Activated CD8-positive, alpha-beta memory T cell treated with anti-CD3 and anti-CD28 coated beads for 36 hours (primary cell): ENCODE measurements around the gene ZNF165. TPM values are rescaled to one million over a fixed set of nuclear protein-coding genes. Genes with fewer than 3 reads are reported as not detected.
"Not testable (repeated sequence)": the region's sequence is repeated elsewhere in the genome, so short reads cannot be mapped to it uniquely, and the experiment has no call there.

Experiments used
- CTCF ChIA-PET: fragments of 350-600 bp; sonication (Branson Sonifier 250); formaldehyde crosslinking; loops from one replicate; lab custom pipeline; 2021; ENCODE audit warnings: antibody characterized with exemption; lab: Charles Lee
- POLR2A ChIA-PET: fragments of 350-600 bp; sonication (Branson Sonifier 250); formaldehyde crosslinking; loops from one replicate; lab custom pipeline; 2021; ENCODE audit warnings: antibody characterized with exemption; lab: Charles Lee
- total RNA-seq, 2 experiments: library from RNA; stranded (reverse); gene quantifications; one replicate each; pipeline ENCODE4 v1.2.3, GENCODE V29; 2021

Gene ZNF165
- 1 to 10 TPM; 1.7 to 2.2 TPM for total RNA-seq

DNA sequence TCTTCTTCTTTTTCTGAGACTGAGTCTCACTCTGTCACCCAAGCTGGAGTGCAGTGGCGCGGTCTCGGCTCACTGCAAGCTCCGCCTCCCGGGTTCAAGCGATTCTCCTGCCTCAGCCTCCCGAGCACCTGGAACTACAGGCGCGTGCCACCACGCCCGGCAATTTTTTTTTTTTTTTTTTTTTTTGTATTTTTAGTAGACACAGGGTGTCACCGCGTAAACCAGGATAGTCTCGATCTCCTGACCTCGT, at the start of gene ZNF165:
TSS of gene ZNF165 (plus strand) at position 188 of the 250 bp plus-strand sequence. CDS start 4,913 bp downstream, outside the sequence.
- ChIA-PET POLR2A (interaction anchor here (0.6 to 0.7 kb wide), 3 partner anchors 24 to 172 kb away, joined by 4 to 5 read pairs (median 4); partner anchors contain the start of gene ZKSCAN4), CTCF (interaction anchor here (0.7 kb wide), 1 partner anchor 1600 kb away, joined by 3 read pairs; no protein-coding TSS in a partner anchor)

- ChIA-PET CTCF (no interaction called here), POLR2A (no interaction called here)
These were observed 26.8 kb upstream of the ZNF165 start for GRCh38 chr6:28053584-28053983.

GRCh38 chr6:28060405-28060804, 20.0 kb upstream of the ZNF165 start:
- ChIA-PET CTCF (no interaction called here), POLR2A (no interaction called here)

- CTCF ChIA-PET = no interaction called here
- POLR2A ChIA-PET = no interaction called here
These were observed 16.1 kb upstream of the ZNF165 start for GRCh38 chr6:28064272-28064671.

DNA sequence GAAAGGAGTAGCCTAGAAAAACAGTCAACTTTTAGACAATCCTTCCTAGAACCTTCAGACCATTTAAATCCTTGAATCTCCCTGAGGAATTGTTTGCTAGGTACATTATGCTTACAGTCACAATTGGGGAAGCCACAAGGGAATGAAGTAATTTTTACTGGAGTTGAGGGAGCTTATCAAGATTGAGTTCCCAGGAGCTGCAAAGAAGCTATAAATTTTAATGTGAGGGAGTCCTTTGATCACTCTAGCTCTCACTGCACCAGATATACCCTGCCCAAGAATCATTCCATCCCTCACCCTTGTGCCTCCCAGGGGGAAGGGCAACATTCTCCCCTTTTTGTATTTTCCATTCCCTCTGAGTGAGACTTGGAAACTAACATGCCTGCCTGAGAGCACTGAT, 12.3 kb upstream of the ZNF165 start:
- ChIA-PET CTCF (no interaction called here), POLR2A (no interaction called here)

DNA sequence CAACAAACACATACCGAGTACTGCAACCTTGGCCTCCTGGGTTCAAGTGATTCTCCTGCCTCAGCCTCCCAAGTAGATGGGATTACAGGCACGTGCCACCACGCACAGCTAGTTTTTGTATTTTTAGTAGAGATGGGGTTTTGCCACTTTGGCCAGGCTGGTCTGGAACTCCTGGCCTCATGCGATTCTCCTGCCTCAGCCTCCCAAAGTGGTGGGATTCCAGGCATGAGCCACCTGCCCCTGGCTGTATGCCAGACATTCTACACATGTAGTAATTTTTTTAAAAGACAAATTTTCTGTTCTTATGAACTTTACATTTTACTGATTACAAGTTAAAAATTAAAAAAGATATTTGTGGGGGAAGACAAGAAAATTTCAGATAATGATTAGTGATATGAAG, 9.4 kb upstream of the ZNF165 start:
- POLR2A ChIA-PET, CTCF ChIA-PET: not testable (repeated sequence)

DNA sequence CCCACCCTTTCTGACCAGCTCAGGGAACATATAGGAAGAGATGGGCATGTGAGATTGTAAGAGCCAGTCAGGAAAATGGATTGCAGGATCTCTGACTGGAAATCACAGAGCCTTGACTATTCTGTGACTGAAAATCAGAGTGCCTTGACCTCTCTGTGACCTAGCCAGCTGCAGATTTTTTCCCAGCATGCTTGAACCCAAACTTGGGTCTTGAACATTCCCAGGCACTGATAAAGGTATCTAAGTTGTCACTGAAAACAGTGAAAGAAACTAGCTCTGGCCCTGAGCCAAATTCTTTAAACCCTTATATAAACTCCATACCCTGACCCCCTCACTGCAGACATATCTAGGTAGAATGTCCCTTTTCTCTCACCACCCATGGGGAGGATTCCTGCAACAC, 2.3 kb upstream of the ZNF165 start:
- ChIA-PET POLR2A (no interaction called here), CTCF (interaction anchor here (1.3 kb wide), 1 partner anchor 278 kb away, joined by 4 read pairs; no protein-coding TSS in a partner anchor)

GRCh38 chr6:28078836-28079235, 1.5 kb upstream of the ZNF165 start:
- POLR2A ChIA-PET = no interaction called here
- CTCF ChIA-PET = no interaction called here

DNA sequence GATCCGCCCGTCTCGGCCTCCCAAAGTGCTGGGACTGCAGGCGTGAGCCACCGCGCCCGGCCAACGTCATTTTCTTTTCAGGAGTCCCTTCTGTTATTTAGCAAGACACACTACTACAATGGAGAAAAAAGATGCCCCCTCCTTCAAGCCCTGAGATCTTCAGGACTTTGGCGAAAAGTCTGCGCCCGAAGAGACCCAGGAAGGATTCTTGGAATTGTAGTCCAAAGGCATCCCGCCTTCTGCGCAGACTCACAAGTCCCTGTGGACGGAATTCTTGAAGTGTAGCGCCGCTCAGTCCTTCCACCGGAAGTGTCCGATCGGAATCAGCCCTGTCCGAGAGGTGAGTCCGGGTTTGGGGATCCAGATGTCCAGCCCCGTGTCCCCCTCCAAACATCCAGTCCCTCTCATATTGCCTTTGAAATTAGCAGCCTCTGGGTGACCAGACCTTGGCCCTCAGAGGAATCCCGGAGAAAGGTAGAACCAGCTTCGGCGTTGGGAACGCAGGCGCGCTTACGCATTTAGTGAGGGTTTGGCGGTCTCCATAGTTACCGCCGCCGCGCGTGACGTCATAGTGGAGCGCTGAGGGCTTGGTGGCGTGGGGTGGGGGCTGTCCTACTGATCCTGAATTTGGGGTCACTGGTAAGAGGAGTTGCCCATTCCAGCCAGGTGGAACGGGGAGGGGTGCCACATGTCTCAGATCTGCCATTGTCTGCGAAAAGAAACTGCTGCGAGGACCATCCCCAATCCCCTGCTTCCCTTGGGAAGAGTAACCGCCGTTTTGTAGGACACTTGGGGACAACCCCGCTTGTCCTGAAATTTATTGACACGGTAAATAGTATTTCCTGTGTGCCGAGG, 490 bp downstream of the ZNF165 start:
- ChIA-PET CTCF (no interaction called here), POLR2A (interaction anchor here (0.7 kb wide), 1 partner anchor 23 kb away, joined by 4 read pairs; no protein-coding TSS in a partner anchor)

GRCh38 chr6:28081486-28081751, 1.1 kb downstream of the ZNF165 start:
- ChIA-PET CTCF (no interaction called here), POLR2A (interaction anchor here (0.7 kb wide), 1 partner anchor 1422 kb away, joined by 3 read pairs; no protein-coding TSS in a partner anchor)

- ChIA-PET POLR2A (no interaction called here), CTCF (no interaction called here)
These were observed 2.6 kb downstream of the ZNF165 start for GRCh38 chr6:28082939-28083338.

DNA sequence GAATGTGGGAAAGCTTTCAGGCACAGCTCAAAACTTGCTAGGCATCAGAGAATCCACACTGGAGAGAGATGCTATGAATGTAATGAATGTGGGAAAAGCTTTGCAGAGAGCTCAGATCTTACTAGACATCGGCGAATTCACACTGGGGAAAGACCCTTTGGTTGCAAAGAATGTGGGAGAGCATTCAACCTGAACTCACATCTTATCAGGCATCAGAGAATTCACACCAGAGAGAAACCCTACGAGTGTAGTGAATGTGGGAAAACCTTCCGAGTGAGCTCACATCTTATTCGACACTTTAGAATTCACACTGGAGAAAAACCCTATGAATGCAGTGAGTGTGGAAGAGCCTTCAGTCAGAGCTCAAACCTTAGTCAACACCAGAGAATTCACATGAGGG, 8.7 kb downstream of the ZNF165 start:
- CTCF ChIA-PET = interaction anchor here (1.6 kb wide), 1 partner anchor 12 kb away, joined by 5 read pairs; no protein-coding TSS in a partner anchor
- POLR2A ChIA-PET = no interaction called here

GRCh38 chr6:28090917-28091586, 10.7 kb downstream of the ZNF165 start:
- CTCF ChIA-PET = no interaction called here
- POLR2A ChIA-PET = interaction anchor here (1.1 kb wide), 1 partner anchor 13 kb away, joined by 3 read pairs; no protein-coding TSS in a partner anchor

DNA sequence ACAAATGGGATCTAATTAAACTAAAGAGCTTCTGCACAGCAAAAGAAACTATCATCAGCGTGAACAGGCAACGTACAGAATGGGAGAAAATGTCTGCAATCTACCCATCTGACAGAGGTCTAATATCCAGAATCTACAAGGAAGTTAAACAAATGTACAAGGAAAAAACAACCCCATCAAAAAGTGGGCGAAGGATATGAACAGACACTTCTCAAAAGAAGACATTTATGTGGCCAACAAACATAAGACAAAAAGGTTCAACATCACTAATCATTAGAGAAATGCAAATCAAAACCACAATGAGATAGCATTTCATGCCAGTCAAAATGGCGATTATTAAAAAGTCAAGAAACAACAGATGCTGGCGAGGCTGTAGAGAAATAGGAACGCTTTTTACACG, 21.9 kb downstream of the ZNF165 start:
- CTCF ChIA-PET, POLR2A ChIA-PET: not testable (repeated sequence)

DNA sequence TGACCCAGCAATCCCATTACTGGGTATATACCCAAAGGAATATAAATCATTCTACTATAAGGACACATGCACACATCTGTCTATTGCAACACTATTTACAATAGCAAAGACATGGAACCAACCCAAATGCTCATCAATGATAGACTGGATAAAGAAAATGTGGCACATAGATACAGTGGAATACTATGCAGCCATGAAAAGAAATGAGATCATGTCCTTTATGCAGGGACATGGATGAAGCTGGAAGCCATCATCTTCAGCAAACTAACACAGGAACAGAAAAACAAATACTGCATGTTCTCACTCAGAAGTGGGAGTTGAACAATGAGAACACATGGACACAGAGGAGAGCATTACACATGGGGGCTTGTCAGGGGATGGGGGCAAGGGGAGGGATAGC, 22.3 kb downstream of the ZNF165 start:
- CTCF ChIA-PET, POLR2A ChIA-PET: not testable (repeated sequence)

DNA sequence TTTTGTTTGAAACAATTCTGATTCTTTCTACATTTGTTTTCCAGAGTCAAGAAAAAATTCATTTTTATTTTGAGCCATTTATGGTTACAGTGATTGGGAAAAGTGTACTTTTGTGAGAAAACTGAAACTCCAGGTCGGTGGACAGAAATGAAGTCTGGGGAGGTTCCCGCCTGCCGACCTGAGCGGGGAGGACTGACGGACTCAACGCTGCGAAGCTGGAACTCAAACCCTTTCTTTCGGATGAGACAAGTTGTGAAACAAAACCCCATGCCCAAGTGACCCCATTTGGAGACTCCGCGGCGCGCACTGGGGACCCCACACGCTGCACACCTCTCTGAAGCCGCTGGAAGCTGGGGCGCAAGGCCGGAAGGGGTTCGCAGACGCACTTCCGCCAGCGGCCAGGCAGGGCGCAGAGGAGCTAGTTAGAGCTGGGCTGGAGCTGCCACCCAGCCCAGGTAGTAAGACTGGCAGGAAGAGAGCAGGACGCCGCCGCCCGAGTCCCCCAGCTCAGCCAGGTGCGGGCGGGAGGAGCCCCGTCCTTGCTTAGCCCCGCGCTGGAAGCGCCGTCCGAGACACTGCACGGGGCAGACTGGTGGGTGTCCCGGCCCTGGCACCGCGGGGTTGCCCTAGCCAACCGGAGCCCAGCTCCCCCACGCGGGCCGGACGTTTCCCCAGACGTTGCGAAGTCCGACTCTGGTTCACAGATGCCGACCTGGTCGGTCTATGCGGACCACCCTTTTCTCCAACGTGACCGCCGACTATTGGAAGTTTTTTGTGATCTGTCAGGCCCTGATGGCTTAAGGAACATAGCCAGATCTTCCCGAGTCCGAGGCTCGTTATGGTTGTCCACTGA, 24.2 kb downstream of the ZNF165 start:
- POLR2A ChIA-PET = interaction anchor here (0.5 to 1.5 kb wide), 6 partner anchors 11 to 820 kb away, joined by 3 to 9 read pairs (median 3); partner anchors contain the start of genes TRIM27 and ZNF165
- CTCF ChIA-PET = interaction anchor here (0.9 kb wide), 1 partner anchor 37 kb away, joined by 3 read pairs; the partner anchor contains the start of gene ZKSCAN8

DNA sequence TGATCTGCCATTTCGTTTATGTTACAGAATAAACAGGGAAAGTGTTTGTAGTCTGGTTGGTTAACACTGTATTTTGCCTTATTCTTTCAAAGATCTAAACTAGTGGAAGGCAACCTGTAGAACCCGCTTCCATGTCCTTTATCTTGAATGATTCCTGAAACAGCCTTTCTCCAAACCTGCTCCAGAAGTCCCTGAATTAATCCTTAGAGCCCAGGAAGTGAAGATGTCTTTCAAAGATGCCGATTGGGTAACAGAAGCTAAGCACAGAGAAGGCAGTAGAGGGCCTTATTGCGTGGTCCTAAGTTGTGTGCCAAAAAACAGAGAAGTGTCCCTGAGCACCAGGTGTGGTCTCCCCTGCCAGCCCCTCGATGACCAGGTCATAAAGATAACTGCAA, 24.9 kb downstream of the ZNF165 start:
- POLR2A ChIA-PET = interaction anchor here (0.6 to 1.4 kb wide), 3 partner anchors 20 to 819 kb away, joined by 3 to 9 read pairs (median 3); partner anchors contain the start of gene TRIM27
- CTCF ChIA-PET = interaction anchor here (0.9 kb wide), 1 partner anchor 36 kb away, joined by 3 read pairs; the partner anchor contains the start of gene ZKSCAN8

DNA sequence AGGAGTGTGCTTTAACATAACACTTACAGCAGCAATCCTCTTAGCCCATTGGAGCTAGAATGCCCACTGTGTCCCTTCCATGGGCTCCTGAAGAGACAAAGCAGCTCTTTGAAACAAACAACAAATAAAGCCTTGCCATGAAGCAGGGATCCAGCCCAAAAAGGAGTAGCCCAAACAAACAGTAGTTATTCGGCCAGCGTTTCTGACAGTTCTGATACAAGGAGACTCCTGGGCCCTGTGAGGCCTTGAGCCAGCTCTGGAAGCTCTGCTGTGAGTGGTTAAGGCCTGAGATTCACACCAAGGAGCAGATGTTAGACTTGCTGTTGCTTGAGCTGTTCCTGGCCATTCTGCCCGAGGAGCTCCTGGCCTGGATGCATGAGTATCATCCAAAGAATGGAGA, 27.1 kb downstream of the ZNF165 start:
- CTCF ChIA-PET = no interaction called here
- POLR2A ChIA-PET = no interaction called here

DNA sequence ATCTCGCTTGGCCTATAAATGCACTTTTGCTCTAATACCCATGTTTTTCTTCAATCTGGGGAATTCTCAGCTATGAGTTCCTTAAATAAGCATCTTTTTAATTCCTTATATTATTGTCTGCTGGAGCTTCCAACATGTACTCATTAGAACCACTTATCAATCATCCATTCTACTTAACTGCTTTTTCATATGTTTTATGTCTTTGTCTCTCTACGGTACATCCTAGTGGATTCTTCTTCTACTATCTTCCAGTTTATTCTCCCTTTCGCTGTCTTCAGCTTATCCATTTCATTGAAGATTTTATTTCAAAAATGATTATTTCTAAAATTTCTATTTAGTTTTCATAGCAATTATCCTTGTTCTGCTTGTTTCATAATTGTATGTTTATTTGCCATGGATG, 31.6 kb downstream of the ZNF165 start:
- CTCF ChIA-PET = no interaction called here
- POLR2A ChIA-PET = no interaction called here
